22Rv1 (cell line): ENCODE measurements around the gene NPEPPS.

ENCODE experiments used
- CTCF ChIP-seq: fragments of 450-650 bp; IDR thresholded peaks from 2 replicates; pipeline ENCODE4 v1.5.1; 2017; ENCODE audit warnings: mild to moderate bottlenecking
- ZFX ChIP-seq: fragments of 450-650 bp; IDR thresholded peaks from 2 replicates; pipeline ENCODE4 v1.6.1; 2017; ENCODE audit warnings: antibody characterized with exemption, borderline replicate concordance

GRCh38 chr17:47632991-47633390 lies 102.1 kb downstream of the NPEPPS start:
- TF ChIP-seq CTCF (no peak), ZFX (no peak)
